Raji (cell line): ENCODE results near the gene NIPSNAP3A.

Experiments
- POLR2A ChIP-seq: IDR thresholded peaks from 2 replicates; pipeline ENCODE4 v1.6.1; 2011; ENCODE audit warnings: low read depth, low read length, control low read depth; ENCODE audit not compliant: insufficient read depth

The NIPSNAP3A gene

DNA sequence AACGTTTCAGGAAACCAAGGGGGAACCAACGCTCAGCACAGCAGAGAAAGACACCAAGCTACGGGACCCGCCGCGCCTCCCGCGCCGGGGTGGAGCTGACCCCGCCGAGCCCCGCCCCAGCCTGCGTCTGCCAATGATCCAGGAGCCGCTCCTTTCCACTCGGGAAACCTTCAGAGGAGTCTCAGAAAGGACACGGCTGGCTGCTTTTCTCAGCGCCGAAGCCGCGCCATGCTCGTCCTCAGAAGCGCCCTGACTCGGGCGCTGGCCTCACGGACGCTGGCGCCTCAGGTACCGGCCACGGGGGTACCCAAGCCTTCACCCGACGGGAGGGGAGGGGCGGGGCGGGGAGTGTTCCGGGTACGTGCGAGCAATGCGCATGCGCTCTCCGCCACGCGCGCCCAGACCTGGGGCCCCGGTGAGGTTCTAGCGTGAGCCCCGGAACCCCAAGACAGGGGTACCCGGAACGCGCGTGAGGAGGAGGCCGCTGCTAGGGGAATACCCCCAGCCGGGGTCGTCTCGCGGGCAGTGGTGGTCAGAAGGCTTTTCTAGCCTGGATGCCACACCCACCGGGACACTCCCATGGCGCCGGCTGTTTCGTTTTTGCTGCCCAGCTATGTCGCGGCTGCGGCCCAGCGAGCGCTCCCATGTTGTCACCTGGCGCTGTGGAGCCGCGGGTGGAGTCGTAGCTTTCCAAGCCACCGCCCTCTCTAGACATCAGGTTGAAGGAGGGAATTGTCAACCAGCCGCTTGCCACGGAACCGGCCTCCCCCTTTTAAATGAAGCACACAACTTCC, at the start of gene NIPSNAP3A:
Gene NIPSNAP3A (plus strand): TSS at position 119 of the 794 bp plus-strand sequence. CDS start 110 bp downstream, at position 229.
- peak; percentile 70 for TF ChIP-seq POLR2A

GRCh38 chr9:104700306-104700705, 47.2 kb upstream of the NIPSNAP3A start:
- no peak for TF ChIP-seq POLR2A

DNA sequence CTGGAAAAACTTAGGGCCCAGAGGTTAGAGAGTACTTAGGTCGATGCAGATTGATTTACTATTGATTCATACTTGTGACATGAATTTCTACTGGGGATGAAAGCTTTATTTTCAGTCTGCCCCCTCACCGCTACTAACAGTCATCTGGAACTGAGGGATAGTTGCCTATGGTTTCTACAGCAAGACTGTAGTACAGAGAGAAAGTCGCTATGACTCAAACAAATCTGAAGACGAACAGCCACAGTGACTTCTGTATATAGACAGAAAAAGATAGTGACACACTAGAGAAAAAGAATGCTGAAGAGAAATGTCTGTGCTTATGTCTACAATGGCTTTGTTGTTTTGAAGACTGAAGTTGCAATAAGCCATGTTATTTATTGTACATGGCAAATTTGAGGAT, 35.9 kb upstream of the NIPSNAP3A start:
- no peak for TF ChIP-seq POLR2A

DNA sequence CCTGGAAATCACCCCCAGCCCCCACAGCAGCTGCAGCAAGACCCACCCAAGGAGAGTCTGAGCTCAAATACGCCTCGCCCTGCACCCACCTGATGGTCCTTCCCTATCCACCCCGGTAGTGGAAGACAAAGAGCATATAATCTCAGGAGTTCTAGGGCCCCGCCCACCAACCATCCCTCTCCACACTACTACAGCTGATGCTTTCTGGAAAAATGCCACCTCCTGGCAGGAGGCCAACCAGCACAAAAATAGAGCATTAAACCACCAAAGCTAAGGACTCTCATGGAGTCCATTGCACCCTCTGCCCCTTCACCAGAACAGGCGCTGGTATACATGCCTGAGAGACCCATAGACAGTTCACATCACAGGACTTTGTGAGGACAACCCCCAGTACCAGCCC, 22.5 kb upstream of the NIPSNAP3A start:
- no peak for TF ChIP-seq POLR2A

DNA sequence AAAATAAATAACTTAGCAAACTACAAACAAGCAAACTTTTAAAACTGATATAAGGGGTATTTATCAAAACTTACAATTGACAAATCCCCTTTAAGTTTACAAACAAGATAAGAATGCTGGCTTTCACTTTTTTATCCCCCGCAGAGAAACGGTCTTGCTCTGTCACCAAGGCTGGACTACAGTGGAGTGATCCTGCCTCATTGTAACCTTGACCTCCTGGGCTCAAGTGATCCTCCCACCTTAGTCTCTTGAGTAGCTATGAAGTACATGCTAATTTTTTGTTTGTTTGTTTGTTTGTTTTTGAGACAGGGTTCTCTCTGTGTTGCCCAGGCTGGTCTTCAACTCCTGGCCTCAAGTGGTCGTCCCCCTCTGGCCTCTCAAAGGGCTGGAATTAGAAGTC, 9.0 kb upstream of the NIPSNAP3A start:
- no peak for TF ChIP-seq POLR2A

- TF ChIP-seq POLR2A = no peak
Measured at GRCh38 chr9:104740621-104741020, 6.9 kb upstream of the NIPSNAP3A start.

DNA sequence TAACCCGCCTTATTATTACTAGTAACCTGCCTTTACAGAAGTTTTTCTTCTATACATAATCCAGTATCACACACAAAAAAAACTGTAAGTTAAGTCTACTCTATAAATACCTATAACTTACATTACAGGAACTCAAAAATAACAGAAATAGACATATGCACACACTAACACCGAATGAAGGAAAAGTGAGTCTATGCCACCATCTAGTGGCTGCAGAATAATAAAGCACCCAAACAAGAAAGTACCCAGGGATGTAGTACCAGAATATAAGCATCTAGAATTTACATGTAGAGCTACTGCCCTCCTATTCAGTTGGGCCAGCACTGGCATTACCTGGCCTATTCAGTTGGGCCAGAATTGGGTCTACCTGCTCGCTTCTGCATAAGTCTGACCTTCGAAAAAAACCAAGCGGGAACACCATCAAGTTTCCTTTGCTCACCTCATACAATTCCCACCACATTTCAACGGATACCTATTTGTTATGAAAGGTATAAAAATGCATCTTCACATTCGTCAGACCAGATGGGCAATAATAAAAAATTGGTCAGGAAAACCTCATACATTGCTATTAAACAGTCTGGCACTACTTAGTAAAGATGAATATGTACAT, 4.0 kb upstream of the NIPSNAP3A start:
- TF ChIP-seq POLR2A = no peak

GRCh38 chr9:104745852-104746251, 1.6 kb upstream of the NIPSNAP3A start:
- no peak for TF ChIP-seq POLR2A

DNA sequence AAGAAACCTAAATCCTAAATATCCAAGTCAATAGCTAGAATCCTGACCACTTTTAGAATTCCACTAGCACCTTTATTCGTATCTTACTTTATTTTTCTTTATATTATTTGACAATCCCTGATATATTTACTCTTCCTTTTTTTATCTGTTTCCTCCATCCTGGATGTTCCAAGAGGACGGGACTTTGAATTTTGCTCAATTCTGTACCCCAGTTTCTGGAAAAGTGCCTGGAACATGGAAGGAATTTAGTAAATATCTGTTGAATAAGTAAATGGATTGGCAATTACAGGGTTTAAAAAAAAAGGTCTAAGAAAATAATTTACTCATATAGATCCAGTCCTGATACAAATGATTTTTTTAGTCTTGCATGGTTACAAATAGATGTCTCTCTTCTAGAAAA, 1.2 kb upstream of the NIPSNAP3A start:
- TF ChIP-seq POLR2A = no peak

DNA sequence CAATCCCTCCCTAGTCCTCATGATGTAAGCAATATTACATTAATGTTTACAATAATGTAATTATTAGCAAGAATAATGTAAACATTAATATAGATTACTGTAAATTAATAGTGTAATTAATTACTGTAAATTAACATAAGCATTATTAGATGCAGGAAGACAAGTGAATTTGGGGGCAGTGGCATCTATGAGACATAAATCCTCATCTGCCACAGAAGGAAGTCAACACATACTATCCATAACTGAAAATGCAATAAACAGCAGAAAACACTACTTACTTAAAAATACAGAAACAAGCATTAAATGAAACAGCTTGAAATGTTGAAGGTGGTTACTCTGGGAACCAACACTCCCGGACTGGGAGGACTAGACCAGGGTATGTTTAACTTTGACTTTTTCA, 685 bp upstream of the NIPSNAP3A start:
- no peak for TF ChIP-seq POLR2A

DNA sequence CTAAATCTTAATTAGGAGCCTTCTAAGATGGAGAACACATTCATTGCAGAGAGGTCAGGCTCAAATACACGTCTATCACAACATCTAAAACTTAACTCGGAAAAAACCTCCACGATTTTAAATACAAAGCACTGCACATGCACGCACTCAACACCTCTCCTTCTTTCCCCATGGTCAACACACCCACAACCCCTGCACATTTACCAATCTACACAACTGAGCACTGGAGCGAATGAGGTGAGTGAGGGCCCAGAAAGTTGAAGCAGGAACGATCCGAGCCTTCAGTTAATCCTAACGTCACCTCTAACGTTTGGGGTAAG, 278 bp upstream of the NIPSNAP3A start:
- no peak; the same call in 1 of the 2 replicates for TF ChIP-seq POLR2A

- no peak for TF ChIP-seq POLR2A
Measured at GRCh38 chr9:104748359-104749031, 1.0 kb downstream of the NIPSNAP3A start.

DNA sequence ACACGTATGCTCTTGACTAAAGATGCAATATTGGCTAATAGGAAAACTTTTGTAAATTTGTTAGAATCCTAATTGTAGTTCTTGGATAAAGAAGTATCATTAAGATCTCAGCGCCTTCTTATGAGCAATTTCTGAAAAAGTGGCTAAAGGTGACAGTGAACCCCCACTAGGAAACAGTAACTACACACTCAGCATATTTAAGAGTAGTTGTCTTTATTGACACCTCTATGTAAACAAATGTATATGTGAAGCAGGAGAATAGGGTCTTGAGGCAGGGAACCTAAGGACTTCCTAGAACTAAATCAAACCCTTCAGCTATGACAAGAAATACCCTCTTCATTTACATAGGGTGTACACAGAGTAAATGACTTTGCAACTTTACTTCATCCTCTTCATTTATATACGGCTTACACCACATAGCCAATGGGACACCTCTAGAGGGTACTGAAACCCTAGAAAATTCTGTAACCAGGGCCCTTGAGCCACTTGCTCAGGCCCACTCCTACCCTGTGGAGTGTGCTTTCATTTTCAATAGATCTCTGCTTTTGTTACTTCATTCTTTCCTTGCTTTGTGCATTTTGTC, 2.8 kb downstream of the NIPSNAP3A start:
- TF ChIP-seq POLR2A = peak; percentile 22; the same call in 1 of the 2 replicates

GRCh38 chr9:104758974-104759373, 11.5 kb downstream of the NIPSNAP3A start:
- TF ChIP-seq POLR2A = no peak

DNA sequence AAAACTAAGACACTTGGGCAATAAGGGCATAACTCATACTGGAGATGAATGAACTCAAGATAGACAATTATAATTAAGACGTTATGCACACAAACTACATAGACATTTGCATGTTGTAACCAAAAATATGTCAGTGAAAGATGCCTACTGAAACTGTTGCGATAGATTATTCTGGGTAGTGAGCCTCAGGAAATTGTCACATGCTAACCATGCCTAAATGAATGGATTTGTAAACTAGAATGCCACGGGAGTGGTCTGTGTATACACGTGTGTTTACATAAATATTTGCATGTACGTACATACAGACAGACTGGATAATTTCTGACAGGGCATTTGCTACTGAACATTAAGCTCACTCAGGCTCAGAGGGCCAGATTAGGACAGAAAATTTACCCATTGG, 17.7 kb downstream of the NIPSNAP3A start:
- TF ChIP-seq POLR2A = no peak

- no peak for TF ChIP-seq POLR2A
Measured at GRCh38 chr9:104766025-104766424, 18.5 kb downstream of the NIPSNAP3A start.
